IMR-90 (cell line): ENCODE data around the gene NT5C3A. TPM values are rescaled to one million over a fixed set of nuclear protein-coding genes. Genes with fewer than 3 reads are reported as not detected.

Source experiments
- ATAC-seq: fragments of 200-7000 bp; cut with Tn5 transposase; 2 replicates; pipeline ENCODE4 v1.9.1; 2020; ENCODE audit warnings: low read depth, mild to moderate bottlenecking, moderate library complexity
- BruUV-seq: library from RNA; stranded (reverse); fragments of 400-500 nt; replicated peaks from 2 replicates; lab custom pipeline; 2021; lab: Mats Ljungman, UMichigan
- CTCF ChIA-PET: fragments of 300-600 bp; formaldehyde crosslinking; extraction: SDS; loops from one replicate; lab custom pipeline; 2021; ENCODE audit warnings: antibody characterized with exemption; lab: Yijun Ruan, JAX
- POLR2A ChIA-PET: fragments of 300-600 bp; sonication (Branson Sonifier 250); formaldehyde crosslinking; loops from one replicate; lab custom pipeline; 2022; ENCODE audit warnings: antibody characterized with exemption; ENCODE audit not compliant: unreplicated experiment; lab: Charles Lee
- DNase-seq: peaks from one replicate; pipeline ENCODE4 v3.0.0; 2013
- H2AFZ ChIP-seq: replicated peaks from 2 replicates; pipeline ENCODE3; 2013; ENCODE audit warnings: low read length, mild to moderate bottlenecking; ENCODE audit not compliant: poor library complexity
- H2AK5ac ChIP-seq: 2 replicates; pipeline ENCODE4 v1.6.1; 2013; ENCODE audit warnings: low read depth, low read length, inconsistent platforms
- H2AK9ac ChIP-seq: replicated peaks from 2 replicates; pipeline ENCODE3; 2013; ENCODE audit warnings: mild to moderate bottlenecking, low read depth, low read length, moderate library complexity; ENCODE audit not compliant: poor library complexity
- H2BK120ac ChIP-seq: 2 replicates; pipeline ENCODE4 v1.6.1; 2013; ENCODE audit warnings: low read depth, low read length, inconsistent platforms
- H2BK15ac ChIP-seq: 3 replicates; pipeline ENCODE4 v1.6.1; 2013; ENCODE audit warnings: low read depth, low read length, inconsistent platforms
- H2BK20ac ChIP-seq: 2 replicates; pipeline ENCODE4 v1.6.1; 2013; ENCODE audit warnings: low read depth, mild to moderate bottlenecking, inconsistent platforms, low read length, moderate library complexity
- H2BK5ac ChIP-seq: 2 replicates; pipeline ENCODE4 v1.6.1; 2013; ENCODE audit warnings: mild to moderate bottlenecking, low read depth, low read length, inconsistent platforms; ENCODE audit not compliant: poor library complexity, severe bottlenecking
- H3K14ac ChIP-seq: replicated peaks from 2 replicates; pipeline ENCODE4 v1.6.1; 2013; ENCODE audit warnings: low read depth, low read length, inconsistent platforms
- H3K18ac ChIP-seq: 2 replicates; pipeline ENCODE4 v1.6.1; 2013; ENCODE audit warnings: low read depth, low read length, control low read depth
- H3K23ac ChIP-seq: 2 replicates; pipeline ENCODE4 v1.6.1; 2013; ENCODE audit warnings: low read depth, low read length, inconsistent platforms
- H3K27ac ChIP-seq: 2 replicates; pipeline ENCODE4 v1.5.1; 2013; ENCODE audit warnings: mild to moderate bottlenecking, control low read depth, low read length; ENCODE audit not compliant: insufficient read depth
- H3K27me3 ChIP-seq: 2 replicates; pipeline ENCODE4 v1.6.1; 2013; ENCODE audit warnings: low read length; ENCODE audit not compliant: control insufficient read depth, insufficient read depth
- H3K36me3 ChIP-seq: 2 replicates; pipeline ENCODE4 v1.6.1; 2013; ENCODE audit warnings: low read length, mixed read lengths; ENCODE audit not compliant: control insufficient read depth, insufficient read depth
- H3K4ac ChIP-seq: 2 replicates; pipeline ENCODE4 v1.6.1; 2013; ENCODE audit warnings: low read depth, low read length, inconsistent platforms
- H3K4me1 ChIP-seq: 2 replicates; pipeline ENCODE4 v1.6.1; 2013; ENCODE audit warnings: low read length, mixed read lengths; ENCODE audit not compliant: control insufficient read depth, insufficient read depth
- H3K4me2 ChIP-seq: 2 replicates; pipeline ENCODE4 v1.6.1; 2013; ENCODE audit warnings: low read depth, mild to moderate bottlenecking, control low read depth, low read length, moderate library complexity
- H3K4me3 ChIP-seq: 2 replicates; pipeline ENCODE4 v1.5.1; 2013; ENCODE audit warnings: low read depth, mild to moderate bottlenecking, control low read depth, low read length, moderate library complexity; ENCODE audit not compliant: insufficient read depth
- H3K56ac ChIP-seq: 2 replicates; pipeline ENCODE4 v1.6.1; 2013; ENCODE audit warnings: low read length, inconsistent platforms; ENCODE audit not compliant: insufficient read depth; ENCODE audit errors: extremely low read depth
- H3K79me1 ChIP-seq, 2 experiments: 2 replicates each; pipeline ENCODE4 v1.6.1; 2013; ENCODE audit warnings: low read length in 2 of 2, inconsistent platforms in 1 of 2, low read depth in 1 of 2
- H3K9ac ChIP-seq: 2 replicates; pipeline ENCODE4 v1.6.1; 2013; ENCODE audit warnings: low read depth, low read length, control low read depth
- H3K9me1 ChIP-seq: 2 replicates; pipeline ENCODE4 v1.6.1; 2013; ENCODE audit warnings: low read length, inconsistent platforms; ENCODE audit not compliant: insufficient read depth
- H3K9me3 ChIP-seq: 2 replicates; pipeline ENCODE4 v1.6.1; 2013; ENCODE audit warnings: low read length; ENCODE audit not compliant: control insufficient read depth, insufficient read depth
- H4K20me1 ChIP-seq: 2 replicates; pipeline ENCODE4 v1.6.1; 2013; ENCODE audit warnings: low read length, inconsistent platforms; ENCODE audit not compliant: insufficient read depth
- H4K5ac ChIP-seq: 2 replicates; pipeline ENCODE4 v1.6.1; 2013; ENCODE audit warnings: mild to moderate bottlenecking, low read depth, low read length, control low read depth
- H4K8ac ChIP-seq, 2 experiments: 2 replicates each; pipeline ENCODE4 v1.6.1; 2013; ENCODE audit warnings: low read depth in 2 of 2, low read length in 2 of 2, control low read depth in 1 of 2, inconsistent platforms in 1 of 2
- H4K91ac ChIP-seq: 2 replicates; pipeline ENCODE4 v1.6.1; 2013; ENCODE audit warnings: low read depth, low read length, inconsistent platforms; ENCODE audit not compliant: insufficient read depth
- BHLHE40 ChIP-seq: fragments of 150-350 bp; IDR thresholded peaks from 2 replicates; pipeline ENCODE4 v1.6.1; 2016; ENCODE audit warnings: mild to moderate bottlenecking, low read depth, low read length
- CEBPB ChIP-seq: IDR thresholded peaks from 2 replicates; pipeline ENCODE4 v1.6.1; 2012; ENCODE audit warnings: low read depth, low read length, improper control_type of control experiment
- CHD1 ChIP-seq: IDR thresholded peaks from 2 replicates; pipeline ENCODE4 v1.6.1; 2012; ENCODE audit warnings: low read depth, low read length, improper control_type of control experiment
- FOS ChIP-seq: fragments of 150-350 bp; IDR thresholded peaks from 2 replicates; pipeline ENCODE4 v1.6.1; 2016; ENCODE audit warnings: low read depth, low read length
- MAFK ChIP-seq: IDR thresholded peaks from 2 replicates; pipeline ENCODE4 v1.6.1; 2012; ENCODE audit warnings: low read depth, low read length, improper control_type of control experiment
- MAZ ChIP-seq: IDR thresholded peaks from 2 replicates; pipeline ENCODE4 v1.6.1; 2012; ENCODE audit warnings: low read depth, mild to moderate bottlenecking, low read length, improper control_type of control experiment, moderate library complexity, borderline replicate concordance
- MXI1 ChIP-seq: IDR thresholded peaks from 2 replicates; pipeline ENCODE4 v1.6.1; 2012; ENCODE audit warnings: low read depth, mild to moderate bottlenecking, low read length, moderate library complexity, borderline replicate concordance
- NFE2L2 ChIP-seq: fragments of 150-350 bp; IDR thresholded peaks from 2 replicates; pipeline ENCODE4 v1.6.1; 2016; ENCODE audit warnings: low read depth, mild to moderate bottlenecking, low read length
- POLR2A ChIP-seq: IDR thresholded peaks from 2 replicates; pipeline ENCODE4 v1.6.1; 2012; ENCODE audit warnings: mild to moderate bottlenecking, low read depth, low read length
- RAD21 ChIP-seq: IDR thresholded peaks from 2 replicates; pipeline ENCODE4 v1.6.1; 2012; ENCODE audit warnings: low read length, improper control_type of control experiment
- RCOR1 ChIP-seq: IDR thresholded peaks from 2 replicates; pipeline ENCODE4 v1.6.1; 2012; ENCODE audit warnings: mild to moderate bottlenecking, low read length, improper control_type of control experiment; ENCODE audit not compliant: insufficient replicate concordance
- RFX5 ChIP-seq: IDR thresholded peaks from 2 replicates; pipeline ENCODE4 v1.8.0; 2012; ENCODE audit warnings: low read depth, mild to moderate bottlenecking, low read length, moderate library complexity
- SMC3 ChIP-seq: fragments of 150-350 bp; IDR thresholded peaks from 2 replicates; pipeline ENCODE4 v1.6.1; 2016; ENCODE audit warnings: low read depth, mild to moderate bottlenecking, antibody characterized with exemption, low read length, moderate library complexity
- WGBS, 2 experiments: methylation state at CpG; one replicate each; pipeline versions ENCODE4 v1.1.5 to v1.1.7; 2013; ENCODE audit warnings: missing lambda C conversion rate in 2 of 2; ENCODE audit not compliant: insufficient read length in 1 of 2; ENCODE audit errors: extremely low coverage in 2 of 2; 5-methylcytosine and 5-hydroxymethylcytosine counted together
- dilution Hi-C: fragments of 300-500 bp; cut with HindIII; formaldehyde crosslinking; loops from one replicate; pipeline ENCODE4 v1.14.3; 2018; ENCODE audit warnings: low sequenced_read_pairs; ENCODE audit not compliant: unreplicated experiment
- in situ Hi-C: fragments of 300-500 bp; cut with MboI; formaldehyde crosslinking; loops from 3 replicates; pipeline ENCODE4 v1.14.3; 2019; ENCODE audit warnings: low sequenced_read_pairs, inconsistent platforms, mixed read lengths
- intact Hi-C: fragments of 100-400 bp; cut with micrococcal nuclease; formaldehyde crosslinking; loops from 2 replicates; pipeline ENCODE4 v1.10.0; 2022
- polyA plus RNA-seq, 3 experiments: library from polyadenylated mRNA; depleted of rRNA; stranded (reverse); fragments of >200 nt; gene quantifications; 2 replicates each; pipeline ENCODE4 v1.2.3, GENCODE V29; 2012; ENCODE audit warnings: low replicate concordance in 1 of 3
- total RNA-seq: library from RNA; depleted of rRNA; stranded (reverse); fragments of >200 nt; gene quantifications from 2 replicates; pipeline ENCODE4 v1.2.3, GENCODE V29; 2012
- TF ChIP-seq, protein P1 (sequence below): fragments of 150-350 bp; IDR thresholded peaks from 2 replicates; pipeline ENCODE4 v1.6.1; 2016; ENCODE audit warnings: low read depth, mild to moderate bottlenecking, low read length, moderate library complexity, borderline replicate concordance
- TF ChIP-seq, protein P2 (sequence below): conservative IDR thresholded peaks from 2 replicates; pipeline ENCODE4 v1.5.1; 2012; ENCODE audit warnings: mild to moderate bottlenecking, low read depth, low read length, improper control_type of control experiment
- TF ChIP-seq, protein P3 (sequence below): fragments of 150-350 bp; IDR thresholded peaks from 2 replicates; pipeline ENCODE4 v1.6.1; 2017; ENCODE audit warnings: mild to moderate bottlenecking, antibody characterized with exemption, low read length, low read depth

Gene NT5C3A
- total and polyA plus RNA-seq, 2 of the 4 experiments (the other 2 are of a cell fraction), result 11.3 to 12.2 TPM

DNA sequence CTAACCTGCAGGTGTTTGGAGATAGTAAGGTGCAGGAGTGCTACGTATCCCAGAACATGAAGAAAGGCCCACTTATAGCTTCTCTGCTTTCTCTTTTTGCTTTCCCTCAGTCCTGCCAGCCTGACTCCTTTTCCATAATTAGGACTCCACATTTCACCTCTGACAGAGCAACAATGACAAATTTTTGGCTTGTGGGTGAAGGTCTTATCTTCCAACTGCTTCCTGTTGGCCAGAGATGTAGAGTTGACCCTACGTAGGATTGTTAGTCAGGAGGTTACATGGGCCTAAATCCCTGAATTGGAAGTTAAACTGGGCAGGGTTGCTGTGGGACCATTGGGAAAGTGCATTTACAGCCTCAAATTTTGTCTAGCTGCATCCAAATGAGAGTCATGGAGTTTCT, 25.3 kb upstream of the NT5C3A start:
- H3K9me3 ChIP-seq, result peaks cover 2% of the 10 kb centered on the region; the same call in 1 of the 2 replicates
- no peak overlapping the region for H3K14ac ChIP-seq
- H2BK120ac ChIP-seq, result no peak overlapping the region
- intact Hi-C loops, result no loop called here
- H2BK15ac ChIP-seq, result no peak overlapping the region
- dilution Hi-C loops, result no loop called here
- H4K5ac ChIP-seq, result no peak overlapping the region
- no peak for DNase-seq
- H3K36me3 ChIP-seq, result no peaks in the 10 kb centered on the region
- no peak overlapping the region for H4K91ac ChIP-seq
- no peaks in the 10 kb centered on the region for H3K27me3 ChIP-seq
- no peak overlapping the region for H3K23ac ChIP-seq
- no peak overlapping the region for H2AFZ ChIP-seq
- no peak overlapping the region for H3K4me2 ChIP-seq
- H2AK5ac ChIP-seq, result no peak overlapping the region
- no TSS peak for BruUV-seq
- H3K56ac ChIP-seq, result no peak overlapping the region
- no peak overlapping the region for H2BK5ac ChIP-seq
- no peak overlapping the region for H2BK20ac ChIP-seq
- ChIA-PET CTCF (interaction anchor here (0.6 kb wide), 1 partner anchor 159 kb away, joined by 4 read pairs; no protein-coding TSS in a partner anchor), POLR2A (no interaction called here)
- 0 out of 4 replicates have a peak, but pooled peaks cover 0 to 10% of the 10 kb centered on the region in 2 experiments for H3K79me1 ChIP-seq
- no peak overlapping the region for H4K8ac ChIP-seq
- no peak overlapping the region for H2AK9ac ChIP-seq
- no peak for ATAC-seq
- TF ChIP-seq, protein P1, sequence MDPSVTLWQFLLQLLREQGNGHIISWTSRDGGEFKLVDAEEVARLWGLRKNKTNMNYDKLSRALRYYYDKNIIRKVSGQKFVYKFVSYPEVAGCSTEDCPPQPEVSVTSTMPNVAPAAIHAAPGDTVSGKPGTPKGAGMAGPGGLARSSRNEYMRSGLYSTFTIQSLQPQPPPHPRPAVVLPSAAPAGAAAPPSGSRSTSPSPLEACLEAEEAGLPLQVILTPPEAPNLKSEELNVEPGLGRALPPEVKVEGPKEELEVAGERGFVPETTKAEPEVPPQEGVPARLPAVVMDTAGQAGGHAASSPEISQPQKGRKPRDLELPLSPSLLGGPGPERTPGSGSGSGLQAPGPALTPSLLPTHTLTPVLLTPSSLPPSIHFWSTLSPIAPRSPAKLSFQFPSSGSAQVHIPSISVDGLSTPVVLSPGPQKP, result no peak
- TF ChIP-seq POLR2A (no peak), RAD21 (no peak), CEBPB (no peak), RCOR1 (no peak), MAZ (no peak), CHD1 (no peak), BHLHE40 (no peak), RFX5 (no peak), FOS (no peak), MAFK (no peak), NFE2L2 (no peak), SMC3 (no peak), MXI1 (no peak)
- TF ChIP-seq, protein P2, sequence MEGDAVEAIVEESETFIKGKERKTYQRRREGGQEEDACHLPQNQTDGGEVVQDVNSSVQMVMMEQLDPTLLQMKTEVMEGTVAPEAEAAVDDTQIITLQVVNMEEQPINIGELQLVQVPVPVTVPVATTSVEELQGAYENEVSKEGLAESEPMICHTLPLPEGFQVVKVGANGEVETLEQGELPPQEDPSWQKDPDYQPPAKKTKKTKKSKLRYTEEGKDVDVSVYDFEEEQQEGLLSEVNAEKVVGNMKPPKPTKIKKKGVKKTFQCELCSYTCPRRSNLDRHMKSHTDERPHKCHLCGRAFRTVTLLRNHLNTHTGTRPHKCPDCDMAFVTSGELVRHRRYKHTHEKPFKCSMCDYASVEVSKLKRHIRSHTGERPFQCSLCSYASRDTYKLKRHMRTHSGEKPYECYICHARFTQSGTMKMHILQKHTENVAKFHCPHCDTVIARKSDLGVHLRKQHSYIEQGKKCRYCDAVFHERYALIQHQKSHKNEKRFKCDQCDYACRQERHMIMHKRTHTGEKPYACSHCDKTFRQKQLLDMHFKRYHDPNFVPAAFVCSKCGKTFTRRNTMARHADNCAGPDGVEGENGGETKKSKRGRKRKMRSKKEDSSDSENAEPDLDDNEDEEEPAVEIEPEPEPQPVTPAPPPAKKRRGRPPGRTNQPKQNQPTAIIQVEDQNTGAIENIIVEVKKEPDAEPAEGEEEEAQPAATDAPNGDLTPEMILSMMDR, result no peak
- TF ChIP-seq, protein P3, sequence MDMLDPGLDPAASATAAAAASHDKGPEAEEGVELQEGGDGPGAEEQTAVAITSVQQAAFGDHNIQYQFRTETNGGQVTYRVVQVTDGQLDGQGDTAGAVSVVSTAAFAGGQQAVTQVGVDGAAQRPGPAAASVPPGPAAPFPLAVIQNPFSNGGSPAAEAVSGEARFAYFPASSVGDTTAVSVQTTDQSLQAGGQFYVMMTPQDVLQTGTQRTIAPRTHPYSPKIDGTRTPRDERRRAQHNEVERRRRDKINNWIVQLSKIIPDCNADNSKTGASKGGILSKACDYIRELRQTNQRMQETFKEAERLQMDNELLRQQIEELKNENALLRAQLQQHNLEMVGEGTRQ, result no peak
- no peak overlapping the region for H3K9ac ChIP-seq
- H3K4me3 ChIP-seq, result no peak overlapping the region
- no peak overlapping the region for H3K27ac ChIP-seq
- WGBS, 2 experiments, result no CpG with 5 or more reads among the region's 2 CpGs
- no peak overlapping the region for H3K4ac ChIP-seq
- peaks cover 7% of the 10 kb centered on the region for H3K9me1 ChIP-seq
- no peaks in the 10 kb centered on the region for H4K20me1 ChIP-seq
- in situ Hi-C loops, result no loop called here
- H3K4me1 ChIP-seq, result peaks cover 5% of the 10 kb centered on the region; the same call in 1 of the 2 replicates
- no peak overlapping the region for H3K18ac ChIP-seq
